ENCODE measurements around the gene KIF17.
"Not testable (repeated sequence)": the region's sequence is repeated elsewhere in the genome, so short reads cannot be mapped to it uniquely, and the experiment has no call there.

The KIF17 gene

DNA sequence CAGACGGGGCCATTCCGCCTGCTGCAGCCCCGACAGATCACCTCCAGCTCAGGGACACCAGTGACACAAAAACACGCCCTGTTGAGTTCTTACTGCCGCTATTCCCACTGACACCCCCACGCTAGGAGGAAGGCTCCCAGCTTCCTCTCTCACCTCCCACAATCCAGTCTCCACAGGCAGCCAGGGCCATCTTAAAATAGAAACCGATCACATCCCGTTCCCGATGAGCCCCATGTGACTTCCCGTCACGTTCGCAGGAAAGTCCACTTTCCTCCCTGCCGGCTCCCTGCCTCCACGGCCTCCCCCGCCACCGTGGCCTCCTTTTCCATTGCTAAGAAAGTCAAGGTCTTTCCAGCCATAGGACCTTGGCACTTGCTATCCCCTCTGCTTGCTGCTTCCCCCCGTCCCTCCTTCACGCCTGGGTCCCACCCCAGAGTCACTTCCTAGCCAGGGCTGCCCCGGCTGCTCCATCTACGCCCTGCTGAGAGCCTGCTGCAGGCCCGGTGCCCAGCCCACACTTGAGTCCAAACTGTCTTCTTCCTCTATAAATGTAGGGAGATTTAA is 32.6 kb downstream of the KIF17 start:
- no peak for DNase-seq

DNA sequence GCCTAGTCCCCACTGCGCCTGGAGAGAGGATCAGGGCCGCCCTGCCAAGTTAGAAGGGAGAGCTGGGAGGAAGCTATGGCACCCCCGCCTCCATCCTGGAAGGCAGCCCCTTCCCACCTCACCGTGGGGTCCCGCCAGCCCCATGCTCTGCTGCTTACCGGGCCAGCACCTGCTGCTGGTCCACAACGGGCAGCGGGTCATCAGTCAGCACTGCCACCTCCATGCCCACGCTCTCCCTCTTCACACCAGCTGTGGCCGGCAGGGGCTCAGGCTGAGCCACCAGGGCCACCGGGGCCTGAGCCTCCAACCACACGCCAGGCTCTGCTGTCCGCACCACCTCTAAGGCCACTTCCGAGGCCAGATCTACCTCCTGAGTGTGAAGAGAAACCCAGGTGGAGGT is 33.2 kb downstream of the KIF17 start:
- DNase-seq, result no peak

DNA sequence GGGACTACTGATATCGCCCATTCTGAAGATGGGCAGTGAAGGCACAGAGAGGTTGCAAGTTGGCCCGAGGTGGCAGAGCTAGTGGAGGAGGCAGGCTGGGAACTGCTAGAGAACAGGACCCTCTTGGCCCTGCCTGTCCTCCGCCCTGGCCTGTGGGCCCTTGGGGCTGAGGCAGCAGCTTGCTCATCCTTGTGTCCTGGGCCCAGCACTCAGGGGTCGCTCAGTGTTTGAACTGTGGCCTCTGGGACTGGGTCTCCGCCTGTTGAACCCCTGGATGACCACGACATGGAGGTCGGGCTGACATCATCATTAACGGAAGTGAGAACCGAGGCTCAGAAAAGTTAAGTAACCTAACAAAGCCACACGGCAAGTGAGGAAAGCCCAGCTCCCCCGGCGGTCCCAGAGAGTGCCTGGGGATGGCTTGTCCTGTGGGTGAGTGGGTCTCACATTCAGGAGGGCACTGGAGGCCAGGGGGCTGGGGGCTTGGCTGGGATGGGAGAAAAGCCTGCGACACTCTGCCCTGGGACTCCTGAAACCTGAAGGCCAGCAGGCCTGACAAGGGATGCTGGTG is 33.7 kb downstream of the KIF17 start:
- no peak for DNase-seq

DNA sequence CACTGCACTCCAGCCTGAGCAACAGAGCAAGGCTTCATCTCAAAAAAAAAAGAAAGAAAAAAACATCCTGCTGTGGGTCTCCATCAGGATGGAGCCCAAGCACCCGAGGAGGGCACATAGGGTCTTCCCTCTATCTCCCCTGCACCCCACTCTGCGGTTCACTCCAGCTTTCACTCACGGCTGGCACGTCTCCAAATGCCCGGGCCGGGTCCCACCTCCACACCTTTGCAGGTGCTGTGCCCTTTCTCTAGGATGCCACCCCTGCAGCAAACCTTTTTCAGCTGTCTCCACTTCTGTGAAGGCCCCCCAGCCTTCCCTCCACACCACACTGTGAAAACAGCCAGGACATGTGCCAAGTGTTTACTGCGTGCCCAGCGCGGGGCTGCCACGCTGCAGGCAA is 34.2 kb downstream of the KIF17 start:
- no peak for DNase-seq

DNA sequence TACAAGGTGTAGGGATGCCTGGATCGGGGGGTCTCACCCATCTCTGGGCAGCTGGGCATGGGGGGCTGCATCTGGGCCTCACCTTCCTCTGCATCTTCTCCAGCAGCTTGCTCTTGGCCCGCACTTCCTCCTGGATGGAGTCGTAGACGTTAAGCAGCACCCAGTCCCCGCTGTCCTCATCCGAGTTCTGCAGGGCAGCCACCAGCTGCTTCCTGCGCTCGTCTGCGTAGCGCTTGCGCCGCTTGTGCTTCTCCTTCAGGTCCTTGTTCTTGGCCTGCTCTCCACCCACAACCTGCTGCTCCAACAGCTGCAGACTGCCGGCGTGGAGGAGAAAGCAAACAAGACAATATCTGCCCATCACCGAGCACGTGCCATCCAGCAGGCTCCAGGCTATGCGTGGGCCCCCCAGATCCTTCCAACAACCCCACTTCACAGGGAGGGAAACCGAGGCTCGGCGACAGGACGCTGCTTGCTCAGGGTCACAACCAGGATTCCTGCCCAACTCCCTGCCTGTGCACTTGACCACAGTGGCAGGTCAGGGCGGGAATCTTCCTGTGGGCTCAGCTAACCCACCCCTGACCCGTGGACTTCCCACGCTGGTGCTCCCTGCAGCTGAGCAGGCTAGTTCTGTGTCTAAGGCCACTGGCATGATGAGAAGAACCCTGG is 35.1 kb downstream of the KIF17 start:
- no peak for DNase-seq

DNA sequence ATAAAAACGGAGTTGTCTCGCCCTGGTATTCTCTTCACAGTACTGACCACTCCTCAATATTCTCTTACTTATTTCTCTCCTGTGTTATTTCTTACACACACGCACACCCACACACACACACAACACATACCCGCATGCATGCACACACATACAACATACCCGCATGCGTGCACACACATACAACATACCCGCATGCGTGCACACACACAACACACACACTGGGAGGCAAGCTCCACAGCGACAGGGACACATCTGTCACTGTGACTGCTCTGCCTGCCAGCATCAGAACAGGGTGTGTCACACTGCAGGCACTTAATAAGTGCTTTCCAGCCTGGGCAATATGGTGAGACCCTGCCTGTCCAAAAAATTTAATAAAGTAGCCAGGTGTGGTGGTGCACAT is 35.8 kb downstream of the KIF17 start:
- no peak for DNase-seq

DNA sequence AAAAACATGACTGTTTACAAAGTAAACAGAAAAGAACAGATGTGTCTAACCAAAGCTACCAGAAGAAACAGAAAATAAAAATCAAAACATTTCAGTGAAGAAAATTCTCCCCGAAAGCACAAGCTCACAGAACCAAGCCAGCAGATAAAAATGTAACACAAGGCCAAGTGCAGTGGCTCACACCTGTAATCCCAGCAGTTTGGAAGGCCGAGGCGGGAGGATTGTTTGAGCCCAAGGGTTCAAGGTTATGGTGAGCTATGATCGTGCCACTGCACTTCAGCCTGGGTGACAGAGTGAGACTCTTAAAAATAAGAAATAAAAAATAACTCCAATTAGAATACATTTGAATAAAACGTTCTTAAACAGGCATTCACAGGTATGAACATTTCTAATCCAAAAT is 37.5 kb downstream of the KIF17 start:
- DNase-seq, result no peak

DNA sequence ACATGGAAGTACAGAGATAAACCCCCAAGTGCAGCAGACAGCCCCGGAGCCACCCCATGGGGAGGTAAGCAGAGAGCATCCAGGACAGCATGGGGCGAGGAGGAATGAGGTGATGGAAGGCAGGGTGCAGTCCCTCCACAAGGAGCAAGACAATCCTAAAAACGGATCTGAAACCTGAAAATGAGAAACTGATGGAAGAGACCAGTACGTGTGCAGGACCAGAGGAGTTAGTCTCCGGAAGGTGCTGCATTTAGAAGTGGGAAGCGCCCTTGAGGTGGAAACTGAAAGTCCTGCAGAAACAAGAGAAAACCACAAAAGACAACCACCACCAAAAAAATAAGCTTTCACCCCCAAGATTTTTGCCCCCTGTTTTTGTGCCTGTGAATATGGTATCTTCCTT is 39.2 kb downstream of the KIF17 start:
- DNase-seq, result no peak

DNA sequence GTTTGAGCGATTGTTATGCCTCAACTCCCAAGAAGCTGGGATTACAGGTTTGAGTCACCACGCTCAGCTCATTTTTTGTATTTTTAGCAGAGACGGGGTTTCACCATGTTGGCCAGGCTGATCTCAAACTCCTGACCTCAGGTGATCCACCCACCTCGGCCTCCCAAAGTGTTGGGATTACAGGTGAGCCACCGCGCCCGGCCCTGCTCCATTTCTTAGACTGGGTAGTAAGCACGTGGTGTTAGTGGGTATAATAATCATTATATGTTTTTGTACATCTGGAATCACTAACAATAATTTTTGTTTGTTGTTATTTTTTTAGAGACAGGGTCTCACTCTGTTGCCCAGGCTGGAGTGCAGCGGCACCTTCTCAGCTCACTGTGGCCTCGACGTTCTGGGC is 44.2 kb downstream of the KIF17 start:
- DNase-seq, result not testable (repeated sequence)

DNA sequence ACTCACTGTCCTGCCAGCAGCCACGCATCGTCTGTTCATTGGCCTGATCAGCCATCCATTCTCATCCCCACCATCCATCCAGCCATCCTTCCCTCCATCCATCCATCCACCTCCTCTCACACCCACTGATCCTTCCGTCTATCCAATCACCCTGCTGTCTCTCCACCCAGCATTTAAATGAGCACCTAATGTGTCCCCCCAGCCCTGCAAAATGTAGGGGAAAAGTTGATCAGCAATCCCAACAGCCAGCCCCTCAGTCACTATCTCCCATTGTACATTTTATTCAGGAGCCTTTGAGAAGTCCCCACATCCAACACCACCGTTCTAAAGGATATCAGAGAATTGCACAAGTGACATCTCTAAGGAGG is 45.6 kb downstream of the KIF17 start:
- DNase-seq, result no peak

DNA sequence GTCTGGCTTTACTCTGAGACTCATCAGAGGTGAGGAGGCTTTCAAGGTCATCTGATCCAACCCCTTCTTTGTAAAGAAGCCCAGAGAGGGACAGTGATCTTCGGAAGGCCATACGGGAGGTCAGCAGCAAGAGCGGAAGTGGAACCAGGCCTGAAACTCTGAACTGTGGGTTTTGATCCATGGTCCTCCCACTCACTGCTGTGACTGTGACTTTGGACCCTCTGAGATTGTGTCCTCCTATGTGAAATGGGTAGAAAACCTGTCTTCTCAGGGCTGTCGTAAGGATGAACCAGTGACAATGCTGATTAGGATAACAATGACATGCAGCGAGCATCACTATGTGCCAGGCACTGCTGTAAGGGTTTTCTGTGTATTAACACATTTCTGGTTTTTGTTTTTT is 46.9 kb downstream of the KIF17 start:
- DNase-seq, result no peak

DNA sequence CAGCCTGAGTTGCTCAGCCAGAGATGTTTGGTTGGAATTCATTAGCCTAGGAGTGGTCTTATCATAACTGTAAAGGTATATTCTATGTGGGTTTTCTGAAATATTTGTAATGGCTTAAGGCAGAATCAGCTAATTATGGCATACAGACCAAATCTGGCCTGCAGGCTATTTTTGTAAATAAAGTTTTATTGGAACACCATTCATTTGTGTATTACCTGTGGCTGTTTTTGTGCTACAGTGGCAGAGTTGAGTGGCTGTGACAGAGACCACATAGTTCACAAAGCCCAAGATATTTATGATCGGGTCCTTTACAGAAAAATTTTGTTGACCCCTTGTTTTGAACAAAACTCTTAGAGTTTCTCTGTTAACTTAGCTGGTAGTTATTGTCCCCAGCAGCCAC is 49.2 kb downstream of the KIF17 start:
- DNase-seq, result no peak

DNA sequence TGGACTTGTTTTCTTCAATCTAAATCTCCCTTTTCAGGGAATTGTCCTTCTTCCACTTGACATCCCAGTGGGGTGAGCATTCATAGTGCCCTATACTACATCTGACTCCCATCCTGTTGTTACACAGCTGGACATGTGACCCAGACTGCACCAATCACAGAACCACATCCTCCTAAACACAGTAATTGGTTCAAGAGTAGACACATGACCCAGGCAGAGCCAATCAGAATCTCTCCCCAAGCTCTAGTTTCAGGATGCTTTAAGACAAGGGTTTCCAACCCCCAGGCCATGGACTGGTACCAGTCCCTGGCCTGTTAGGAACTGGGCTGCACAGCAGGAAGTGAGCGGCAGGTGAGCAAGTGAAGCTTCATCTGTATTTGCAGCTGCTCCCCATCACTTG is 51.0 kb downstream of the KIF17 start:
- no peak for DNase-seq

DNA sequence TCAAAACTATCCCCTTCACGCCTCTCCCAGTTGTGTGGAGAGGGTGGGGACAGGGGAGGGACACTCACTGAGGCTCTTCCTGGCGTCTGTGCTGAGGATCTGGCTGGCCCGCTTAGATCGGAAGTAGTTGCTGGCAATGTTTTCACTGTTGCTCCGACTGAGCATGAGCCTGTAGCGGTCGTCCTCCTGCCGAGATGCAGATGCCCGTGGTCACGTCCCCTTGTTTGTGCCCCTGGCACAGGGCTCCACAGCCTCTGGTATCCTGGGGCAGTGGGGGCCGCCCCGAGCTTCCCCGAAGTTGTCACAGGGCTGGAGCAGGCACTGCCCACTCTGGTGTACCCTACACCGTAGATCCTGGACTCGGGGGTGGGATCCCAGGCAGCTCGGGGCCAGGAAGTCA is 51.7 kb downstream of the KIF17 start:
- DNase-seq, result no peak

DNA sequence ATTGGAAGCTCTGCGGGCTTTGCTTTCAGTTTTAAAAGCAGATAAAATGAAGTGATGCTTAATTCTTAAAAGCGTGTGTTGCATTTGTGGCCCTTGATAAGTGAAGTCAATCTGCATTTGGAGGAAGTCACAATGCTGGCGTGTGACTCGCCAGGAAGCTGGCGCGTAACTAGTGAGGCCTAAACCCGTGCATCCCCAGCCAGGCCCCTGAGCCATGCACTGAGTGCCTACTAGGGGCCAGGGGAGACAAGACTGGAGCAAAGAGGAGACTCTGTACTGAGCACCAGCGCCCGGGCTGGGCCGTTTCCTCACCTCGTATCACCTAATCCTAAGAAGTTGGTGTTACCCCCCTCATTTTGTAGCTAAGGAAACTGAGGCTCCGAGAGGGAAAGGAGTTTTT is 52.1 kb downstream of the KIF17 start:
- DNase-seq, result no peak

DNA sequence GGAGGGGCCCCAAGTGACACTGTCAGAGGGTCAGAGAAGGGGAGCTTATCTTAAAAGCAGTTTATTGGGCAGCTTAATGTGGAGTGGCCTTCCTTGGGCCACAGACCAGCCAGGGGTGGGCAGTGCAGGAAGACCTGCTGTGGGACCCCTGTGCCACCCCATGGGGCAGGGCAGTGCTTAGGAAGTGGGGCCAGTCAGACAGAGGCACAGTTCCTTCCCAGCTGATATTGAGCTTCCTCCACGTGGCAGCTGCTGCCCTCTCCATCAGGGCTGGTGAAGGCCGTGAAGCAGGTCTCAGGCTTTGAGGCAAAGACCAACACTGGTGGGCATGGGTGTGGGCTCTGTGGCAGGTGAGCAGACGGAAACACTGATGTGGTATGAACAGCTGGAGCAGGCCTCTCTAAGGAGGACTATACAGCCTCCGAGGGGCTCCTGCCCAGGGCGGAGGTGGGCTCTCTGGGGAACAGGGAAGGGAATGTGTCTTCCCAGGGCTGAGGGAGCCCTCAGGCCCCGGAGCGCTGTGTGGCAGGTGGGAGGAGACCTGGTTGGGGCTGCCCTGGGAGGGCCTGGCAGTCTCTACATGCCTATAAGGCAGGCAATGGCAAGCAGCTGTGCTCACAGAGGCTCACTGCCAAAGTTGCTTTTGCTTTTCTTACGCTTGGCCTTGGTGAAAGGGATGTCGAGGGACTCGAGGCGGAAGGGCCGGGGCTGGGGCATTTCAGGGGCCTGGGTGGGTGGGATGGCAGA is 53.7 kb downstream of the KIF17 start:
- DNase-seq, result no peak

DNA sequence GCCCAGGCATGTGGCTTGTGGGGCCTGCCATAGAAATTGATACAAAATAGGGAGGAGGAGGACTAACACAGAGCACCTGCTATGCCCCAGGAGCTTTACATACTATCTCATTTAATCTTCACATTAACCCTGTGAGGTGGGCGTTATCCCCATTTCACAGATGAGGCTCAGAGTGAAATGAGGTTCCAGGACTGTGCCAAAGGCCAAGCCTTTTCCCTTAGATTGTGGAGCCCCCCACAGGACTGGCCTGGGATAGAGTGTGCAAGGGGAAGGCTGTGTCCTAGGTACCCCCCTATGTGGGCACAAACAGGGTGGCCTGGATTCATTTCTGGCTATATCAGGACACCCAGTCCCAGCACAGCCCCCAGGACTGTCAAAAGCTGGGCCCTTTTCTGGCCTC is 54.4 kb downstream of the KIF17 start:
- DNase-seq, result no peak

DNA sequence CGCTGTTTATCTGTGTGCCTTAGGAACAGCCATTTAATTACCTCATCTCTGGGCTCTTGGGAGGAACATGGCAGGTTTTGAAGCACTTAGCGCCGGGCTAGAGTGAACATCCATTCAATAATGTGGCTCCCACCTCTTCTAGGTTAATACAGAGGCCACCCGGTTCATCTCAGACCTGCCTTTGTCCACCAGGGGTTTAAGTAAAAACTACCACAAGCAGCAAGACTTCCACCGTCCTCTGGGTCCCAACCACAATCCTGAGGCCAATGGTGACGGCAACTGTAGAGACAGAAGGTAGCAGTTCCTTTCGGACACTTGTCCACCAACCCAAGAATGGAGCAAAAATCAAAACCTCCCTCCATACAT is 55.7 kb downstream of the KIF17 start:
- no peak for DNase-seq

DNA sequence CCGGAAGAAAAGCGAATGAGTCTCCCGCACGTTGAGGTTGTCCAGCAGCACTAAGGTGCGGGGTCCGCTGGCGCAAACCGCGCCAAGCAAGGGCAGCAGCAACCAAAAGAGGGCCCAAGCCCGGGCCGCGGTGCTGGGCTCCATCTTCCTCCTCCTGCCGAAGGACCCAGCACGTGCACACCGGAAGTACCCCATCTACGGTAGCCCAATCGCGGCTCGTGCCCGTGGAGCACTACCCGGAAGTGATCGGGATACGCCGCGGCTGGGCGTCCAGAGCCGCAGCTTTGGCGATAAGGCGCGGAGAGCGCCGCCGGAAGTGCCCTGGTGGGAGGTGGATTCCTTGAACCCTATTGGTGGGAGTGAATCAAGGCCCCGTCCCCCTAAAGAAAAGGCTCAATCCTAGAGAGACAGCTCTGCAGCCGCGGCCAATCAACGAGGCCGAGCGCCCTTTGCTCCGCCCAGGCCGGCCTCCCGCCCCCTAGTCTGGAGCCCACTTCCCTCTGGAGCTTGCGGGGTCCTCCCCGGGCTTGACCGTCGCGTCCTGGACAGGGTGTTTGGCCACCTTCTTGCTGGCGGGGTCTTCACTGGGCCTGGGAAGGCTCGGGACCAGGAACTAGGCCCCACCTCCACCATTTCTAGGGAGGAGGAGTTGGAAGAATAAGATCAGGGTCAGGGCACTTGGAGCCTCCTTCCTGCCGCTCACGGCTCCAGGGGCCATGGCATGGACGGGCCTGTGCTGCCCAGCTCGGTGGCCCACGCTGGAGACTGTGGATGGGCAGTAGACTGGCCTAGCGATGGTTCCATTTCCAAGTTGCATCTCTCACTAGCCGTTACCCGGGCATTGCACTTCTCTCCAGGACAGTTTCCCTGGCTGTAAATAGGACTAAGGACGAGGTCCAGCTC is 56.3 kb downstream of the KIF17 start, which contains the start of gene DDOST:
Gene DDOST (minus strand): TSS at position 163 of the 903 bp plus-strand sequence. CDS start 19 bp downstream, at position 144.
- peak; percentile 91 for DNase-seq

DNA sequence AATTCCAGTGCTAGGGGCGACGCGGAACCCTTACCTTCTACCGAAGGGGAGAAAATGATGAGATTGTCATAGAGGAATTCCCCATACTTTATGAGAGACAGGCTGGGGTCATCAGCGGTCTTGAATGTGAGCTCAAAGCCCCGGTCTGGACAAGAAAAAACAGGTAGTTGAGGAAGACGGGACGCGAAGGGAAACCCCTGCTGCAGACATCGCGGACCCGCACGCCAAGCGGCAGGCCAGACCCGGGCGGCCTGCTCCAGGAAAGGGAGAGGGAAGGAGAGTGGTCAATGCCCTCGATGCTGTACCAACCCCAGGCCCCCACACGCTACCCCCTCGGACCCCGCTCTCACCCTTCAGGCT is 57.0 kb downstream of the KIF17 start:
- DNase-seq, result no peak

DNA sequence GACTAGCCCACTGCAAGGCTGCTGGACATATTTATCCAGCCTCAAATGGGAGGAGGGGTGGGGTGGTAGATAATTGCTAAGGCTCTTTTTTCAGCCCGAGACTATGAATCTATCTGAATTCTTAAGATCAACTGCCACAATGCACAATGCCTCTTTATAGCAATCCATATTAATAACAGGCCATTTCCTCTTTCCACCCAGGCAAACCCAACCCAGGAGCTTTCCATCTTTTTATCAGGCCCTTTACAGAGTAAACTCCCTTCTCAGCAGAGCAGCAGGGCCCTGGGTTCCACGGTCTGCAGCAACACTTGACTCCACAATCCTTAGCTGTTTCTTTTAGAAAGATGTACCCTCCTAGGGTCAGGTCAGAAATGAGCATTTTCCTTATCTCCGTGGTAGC is 57.4 kb downstream of the KIF17 start:
- DNase-seq, result no peak

DNA sequence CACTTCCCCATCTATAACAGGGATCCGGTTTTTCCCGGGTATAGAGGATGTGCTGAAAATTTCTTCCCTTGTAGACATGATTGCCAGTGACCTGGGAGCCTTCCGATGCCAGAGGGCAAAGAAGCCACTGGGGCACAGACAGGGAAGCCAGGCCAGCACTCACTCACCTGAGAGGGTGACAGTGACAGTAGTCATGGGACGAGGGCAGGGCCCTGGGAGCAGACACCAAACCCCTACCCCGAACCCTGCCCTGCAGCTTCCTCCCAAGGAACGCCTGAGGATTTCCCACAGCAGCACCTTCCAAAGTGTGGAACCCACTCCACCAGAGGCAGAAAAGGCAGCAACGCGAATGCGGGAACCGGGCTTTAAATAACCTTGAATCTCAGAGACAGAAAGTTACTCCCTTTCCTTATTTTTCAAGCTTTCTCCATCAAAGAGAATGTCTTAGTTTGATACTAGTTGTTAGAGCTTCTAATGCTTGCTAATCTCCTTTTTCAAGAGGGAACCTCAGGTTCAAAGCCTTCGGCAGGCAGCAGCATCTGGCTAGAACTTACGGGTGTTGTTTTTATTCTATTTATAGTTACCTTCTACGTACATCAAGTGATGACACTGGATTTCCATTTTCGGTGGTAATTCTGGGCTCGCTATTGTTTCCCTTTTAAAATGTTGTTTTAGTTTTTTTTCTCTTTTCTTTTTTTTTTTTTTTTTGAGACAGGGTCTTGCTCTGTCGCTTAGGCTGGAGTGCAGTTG is 59.5 kb downstream of the KIF17 start:
- DNase-seq, result no peak

All from activated gamma-delta T cell (primary cell).